GM12865 (cell line): ENCODE results near the gene CCDC134.
A peak's percentile ranks its signal among the peaks of the same experiment; 100 is the strongest.

Source experiments
- DNase-seq: peaks from one replicate; pipeline ENCODE4 v3.0.0; 2010; ENCODE audit warnings: low read depth
- H3K4me3 ChIP-seq: 2 replicates; pipeline ENCODE4 v1.5.1; 2011; ENCODE audit warnings: mild to moderate bottlenecking, low read depth, low read length, control low read depth
- CTCF ChIP-seq: IDR thresholded peaks from 2 replicates; pipeline ENCODE4 v1.5.1; 2011; ENCODE audit warnings: low read length, control low read depth, low read depth, inconsistent platforms; ENCODE audit not compliant: insufficient read depth; ENCODE audit errors: missing control alignments

Gene CCDC134

GRCh38 chr22:41801886-41802285 is 1.4 kb downstream of the CCDC134 start:
- H3K4me3 ChIP-seq: peak overlapping the region; percentile 93
- peak; percentile 42 for DNase-seq
- TF ChIP-seq CTCF: no peak

- DNase-seq: no peak
- TF ChIP-seq CTCF: no peak
- no peak overlapping the region for H3K4me3 ChIP-seq
Measured at GRCh38 chr22:41805639-41806038, 5.2 kb downstream of the CCDC134 start.

- no peak for DNase-seq
- no peak for TF ChIP-seq CTCF
- H3K4me3 ChIP-seq: no peak overlapping the region
Measured at GRCh38 chr22:41808400-41808799, 7.9 kb downstream of the CCDC134 start.

GRCh38 chr22:41810022-41810421 is 9.5 kb downstream of the CCDC134 start:
- TF ChIP-seq CTCF: no peak

GRCh38 chr22:41812805-41813545 is 12.5 kb downstream of the CCDC134 start:
- DNase-seq: no peak
- H3K4me3 ChIP-seq: no peak overlapping the region
- TF ChIP-seq CTCF: no peak

More at GRCh38 chr22:41810022-41810421, 9.5 kb downstream of the CCDC134 start:
- no peak overlapping the region for H3K4me3 ChIP-seq
- no peak for DNase-seq

- TF ChIP-seq CTCF: no peak
- no peak for DNase-seq
- no peak overlapping the region for H3K4me3 ChIP-seq
Measured at GRCh38 chr22:41813726-41814410, 13.4 kb downstream of the CCDC134 start.
